Measurements from ENCODE around the gene ORM2. TPM values are rescaled to one million over a fixed set of nuclear protein-coding genes. Genes with fewer than 3 reads are reported as not detected.
A peak's percentile ranks its signal among the peaks of the same experiment; 100 is the strongest.

Gene ORM2
- total RNA-seq, 1 experiment from 2014 or later = 46.0 TPM

DNA sequence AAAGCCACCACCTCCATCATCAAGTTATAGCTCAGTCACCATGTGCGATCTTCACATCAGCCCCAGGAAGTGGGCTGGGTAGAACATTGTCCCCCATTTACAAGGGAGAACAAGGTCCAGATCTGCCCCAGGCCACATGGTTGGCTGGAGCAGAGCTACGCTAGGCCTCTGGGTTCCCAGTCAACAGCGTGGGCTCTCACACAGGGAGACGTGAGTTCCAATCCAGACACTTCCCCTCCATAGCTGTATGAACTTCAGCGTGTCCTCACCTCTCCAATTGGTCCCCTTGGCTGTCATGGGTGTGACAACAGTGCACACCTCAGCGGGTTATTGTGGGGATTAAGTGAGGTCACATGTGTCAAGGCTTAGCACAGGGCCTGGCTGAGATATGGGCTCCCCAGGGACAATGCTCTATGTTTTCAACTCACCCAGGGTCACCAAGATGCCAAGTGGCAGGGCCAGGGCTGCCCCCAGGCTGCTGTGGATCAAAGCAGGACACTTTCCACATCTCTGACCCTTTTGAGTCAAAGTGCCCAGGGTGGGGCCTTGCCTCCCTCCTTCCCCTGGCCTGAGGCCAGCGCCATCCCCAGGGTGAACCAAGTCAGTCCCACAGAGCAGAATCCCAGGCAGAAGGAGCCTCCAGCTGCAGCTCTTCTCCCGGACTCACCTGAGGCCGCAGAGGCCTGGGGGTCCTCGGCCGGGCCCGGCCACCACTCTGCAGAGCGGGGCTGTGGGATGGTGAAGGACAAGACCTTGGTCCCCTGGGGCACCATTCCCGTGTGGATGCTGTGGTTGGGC, 38.3 kb downstream of the ORM2 start:
- peaks cover 2% of the 10 kb centered on the region; the same call in 1 of the 2 replicates for H3K36me3 ChIP-seq (ENCODE audit: control insufficient read depth, insufficient read depth, low read length)
- DNase-seq = no peak
- Mint-ChIP-seq H3K36me3 (ENCODE audit: insufficient read depth, unreplicated experiment) (peaks cover 11% of the 10 kb centered on the region), H3K27me3 (ENCODE audit: insufficient read depth, unreplicated experiment) (no peaks in the 10 kb centered on the region), H3K27ac (ENCODE audit: unreplicated experiment) (no peak overlapping the region), H3K4me3 (ENCODE audit: unreplicated experiment) (no peak overlapping the region), H3K9me3 (ENCODE audit: unreplicated experiment) (no peaks in the 10 kb centered on the region), H3K4me1 (ENCODE audit: low read depth, unreplicated experiment) (peaks cover 13% of the 10 kb centered on the region)
- TF ChIP-seq, protein P1, sequence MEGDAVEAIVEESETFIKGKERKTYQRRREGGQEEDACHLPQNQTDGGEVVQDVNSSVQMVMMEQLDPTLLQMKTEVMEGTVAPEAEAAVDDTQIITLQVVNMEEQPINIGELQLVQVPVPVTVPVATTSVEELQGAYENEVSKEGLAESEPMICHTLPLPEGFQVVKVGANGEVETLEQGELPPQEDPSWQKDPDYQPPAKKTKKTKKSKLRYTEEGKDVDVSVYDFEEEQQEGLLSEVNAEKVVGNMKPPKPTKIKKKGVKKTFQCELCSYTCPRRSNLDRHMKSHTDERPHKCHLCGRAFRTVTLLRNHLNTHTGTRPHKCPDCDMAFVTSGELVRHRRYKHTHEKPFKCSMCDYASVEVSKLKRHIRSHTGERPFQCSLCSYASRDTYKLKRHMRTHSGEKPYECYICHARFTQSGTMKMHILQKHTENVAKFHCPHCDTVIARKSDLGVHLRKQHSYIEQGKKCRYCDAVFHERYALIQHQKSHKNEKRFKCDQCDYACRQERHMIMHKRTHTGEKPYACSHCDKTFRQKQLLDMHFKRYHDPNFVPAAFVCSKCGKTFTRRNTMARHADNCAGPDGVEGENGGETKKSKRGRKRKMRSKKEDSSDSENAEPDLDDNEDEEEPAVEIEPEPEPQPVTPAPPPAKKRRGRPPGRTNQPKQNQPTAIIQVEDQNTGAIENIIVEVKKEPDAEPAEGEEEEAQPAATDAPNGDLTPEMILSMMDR (IDR thresholded peaks at IDR 0.05; ENCODE audit: insufficient read depth in 1 of 2, low read depth in 1 of 2, low read length in 1 of 2, severe bottlenecking in 1 of 2, unreplicated experiment in 1 of 2) = no peak
- no TSS peak for BruUV-seq (replicated peaks)
- intact Hi-C loops (cut with micrococcal nuclease; ENCODE audit: unreplicated experiment) = no loop called here
- H3K27me3 ChIP-seq (replicated peaks; ENCODE audit: control insufficient read depth, insufficient read depth, low read length) = no peaks in the 10 kb centered on the region
- no peak overlapping the region for H3K4me3 ChIP-seq (ENCODE audit: low read depth, low read length)
- no peaks in the 10 kb centered on the region for H3K9me3 ChIP-seq
- CTCF ChIA-PET = no interaction called here
- POLR2A ChIA-PET = no interaction called here
- peaks cover 13% of the 10 kb centered on the region for H3K4me1 ChIP-seq

DNA sequence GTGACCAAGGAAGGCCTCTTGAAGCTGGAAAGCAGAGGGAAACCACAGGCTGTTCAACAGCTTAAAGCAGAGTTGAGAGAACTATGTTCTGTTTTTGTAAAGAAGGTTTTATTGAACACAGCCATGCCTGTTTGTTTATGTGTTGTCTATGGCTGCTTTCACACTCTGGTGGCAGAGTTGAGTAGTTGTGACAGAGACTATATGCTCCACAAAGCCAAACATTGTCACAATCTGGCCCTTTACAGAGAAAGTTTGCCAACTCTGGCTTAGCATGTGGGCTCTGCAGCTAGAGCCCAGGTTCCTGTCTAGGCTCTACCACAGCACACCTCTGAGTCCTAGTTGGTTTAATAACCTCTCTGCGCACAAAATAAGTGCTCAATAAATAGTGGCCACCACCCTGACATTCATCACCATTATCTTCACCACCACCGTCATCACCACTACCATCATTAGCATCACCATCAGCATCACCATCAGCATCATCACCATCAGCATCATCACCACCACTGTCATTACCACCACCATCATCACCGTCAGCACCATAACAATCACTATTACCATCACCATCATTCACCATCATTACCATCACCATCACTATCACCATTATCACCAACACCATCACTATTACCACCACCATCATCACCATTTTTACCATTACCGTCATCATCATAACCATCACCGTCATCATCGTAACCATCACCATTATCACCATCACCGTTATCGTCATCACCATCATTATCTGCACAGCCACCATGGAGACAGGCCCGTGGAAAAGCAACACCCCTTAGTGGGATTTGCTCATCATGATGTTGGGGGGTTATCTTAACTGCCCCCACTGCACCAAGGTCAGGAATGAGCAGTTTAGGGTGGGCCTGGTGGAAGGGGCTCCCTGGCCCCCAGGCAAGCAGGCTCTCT, 39.8 kb downstream of the ORM2 start:
- TSS peak; percentile 32 for BruUV-seq (replicated peaks)
- no peaks in the 10 kb centered on the region for H3K27me3 Mint-ChIP-seq (ENCODE audit: insufficient read depth, unreplicated experiment)
- H3K9me3 ChIP-seq = no peaks in the 10 kb centered on the region
- H3K4me1 Mint-ChIP-seq (ENCODE audit: low read depth, unreplicated experiment) = peaks cover 13% of the 10 kb centered on the region
- H3K36me3 Mint-ChIP-seq (ENCODE audit: insufficient read depth, unreplicated experiment) = peaks cover 6% of the 10 kb centered on the region
- TF ChIP-seq, protein P1 (IDR thresholded peaks at IDR 0.05; ENCODE audit: insufficient read depth in 1 of 2, low read depth in 1 of 2, low read length in 1 of 2, severe bottlenecking in 1 of 2, unreplicated experiment in 1 of 2) = no peak
- no peak overlapping the region for H3K4me3 Mint-ChIP-seq (ENCODE audit: unreplicated experiment)
- H3K36me3 ChIP-seq (ENCODE audit: control insufficient read depth, insufficient read depth, low read length) = peaks cover 2% of the 10 kb centered on the region; the same call in 1 of the 2 replicates
- ChIA-PET CTCF (no interaction called here), POLR2A (no interaction called here)
- DNase-seq = no peak
- intact Hi-C loops (cut with micrococcal nuclease; ENCODE audit: unreplicated experiment) = no loop called here
- no peaks in the 10 kb centered on the region for H3K27me3 ChIP-seq (replicated peaks; ENCODE audit: control insufficient read depth, insufficient read depth, low read length)
- peaks cover 10% of the 10 kb centered on the region for H3K4me1 ChIP-seq
- H3K4me3 ChIP-seq (ENCODE audit: low read depth, low read length) = no peak overlapping the region
- H3K27ac Mint-ChIP-seq (ENCODE audit: unreplicated experiment) = no peak overlapping the region
- no peaks in the 10 kb centered on the region for H3K9me3 Mint-ChIP-seq (ENCODE audit: unreplicated experiment)

DNA sequence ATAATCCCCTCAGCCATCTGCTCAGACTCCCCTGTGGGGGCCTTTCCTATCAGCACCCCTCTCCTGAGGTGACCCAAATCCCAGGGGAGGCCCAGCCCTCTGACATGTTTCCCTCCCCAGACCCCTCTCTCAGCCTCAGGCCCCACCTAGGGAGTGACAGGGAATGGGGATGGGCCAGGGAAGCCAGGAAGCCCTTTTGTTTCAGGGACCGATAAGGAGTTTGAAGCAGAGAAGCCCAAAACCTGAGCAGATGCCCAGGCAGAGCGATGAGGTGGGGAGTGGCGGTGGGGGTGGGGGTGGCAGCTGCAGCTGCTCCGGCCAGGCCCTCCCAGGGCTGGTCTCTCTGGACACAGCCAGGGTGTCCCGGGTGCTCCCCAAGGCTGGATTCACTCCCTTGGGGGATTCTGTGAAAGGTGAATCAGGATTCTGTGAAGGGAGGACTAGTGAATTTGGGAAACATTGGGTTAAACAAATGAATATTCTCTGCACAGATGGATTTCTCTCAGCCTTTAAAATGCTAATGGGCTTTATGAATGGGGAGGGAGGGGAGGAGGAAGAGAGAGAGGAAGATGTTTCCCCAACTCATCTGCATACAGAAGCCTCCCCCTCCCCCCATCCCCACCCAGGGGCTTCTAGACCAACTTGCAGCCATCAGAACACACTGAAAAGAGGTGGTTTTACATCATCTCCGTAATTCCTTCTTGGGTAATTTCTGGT, 40.7 kb downstream of the ORM2 start:
- CTCF ChIA-PET = no interaction called here
- intact Hi-C loops (cut with micrococcal nuclease; ENCODE audit: unreplicated experiment) = no loop called here
- POLR2A ChIA-PET = no interaction called here

More for the DNA sequence above, 40.7 kb downstream of the ORM2 start:
- no peak overlapping the region for H3K27ac Mint-ChIP-seq (ENCODE audit: unreplicated experiment)
- peaks cover 2% of the 10 kb centered on the region; the same call in 1 of the 2 replicates for H3K36me3 ChIP-seq (ENCODE audit: control insufficient read depth, insufficient read depth, low read length)
- peaks cover 13% of the 10 kb centered on the region for H3K4me1 Mint-ChIP-seq (ENCODE audit: low read depth, unreplicated experiment)
- no peak for DNase-seq
- H3K9me3 Mint-ChIP-seq (ENCODE audit: unreplicated experiment) = no peaks in the 10 kb centered on the region
- H3K27me3 ChIP-seq (replicated peaks; ENCODE audit: control insufficient read depth, insufficient read depth, low read length) = no peaks in the 10 kb centered on the region
- H3K4me1 ChIP-seq = peaks cover 8% of the 10 kb centered on the region
- TF ChIP-seq, protein P1 (IDR thresholded peaks at IDR 0.05; ENCODE audit: insufficient read depth in 1 of 2, low read depth in 1 of 2, low read length in 1 of 2, severe bottlenecking in 1 of 2, unreplicated experiment in 1 of 2) = no peak
- BruUV-seq (replicated peaks) = no TSS peak
- H3K36me3 Mint-ChIP-seq (ENCODE audit: insufficient read depth, unreplicated experiment) = peaks cover 6% of the 10 kb centered on the region
- H3K9me3 ChIP-seq = no peaks in the 10 kb centered on the region
- H3K4me3 Mint-ChIP-seq (ENCODE audit: unreplicated experiment) = no peak overlapping the region
- H3K27me3 Mint-ChIP-seq (ENCODE audit: insufficient read depth, unreplicated experiment) = no peaks in the 10 kb centered on the region
- no peak overlapping the region for H3K4me3 ChIP-seq (ENCODE audit: low read depth, low read length)

Measured in Caco-2 (cell line).